GM12891 (cell line): Measurements from ENCODE around the gene AK9.

Experiments
- POLR2A ChIP-seq: IDR thresholded peaks from 2 replicates; pipeline ENCODE4 v1.6.1; 2011; ENCODE audit warnings: low read depth, low read length, control low read depth
- SPI1 ChIP-seq: IDR thresholded peaks from 2 replicates; pipeline ENCODE4 v1.6.1; 2011; ENCODE audit warnings: low read depth, low read length, control low read depth

DNA sequence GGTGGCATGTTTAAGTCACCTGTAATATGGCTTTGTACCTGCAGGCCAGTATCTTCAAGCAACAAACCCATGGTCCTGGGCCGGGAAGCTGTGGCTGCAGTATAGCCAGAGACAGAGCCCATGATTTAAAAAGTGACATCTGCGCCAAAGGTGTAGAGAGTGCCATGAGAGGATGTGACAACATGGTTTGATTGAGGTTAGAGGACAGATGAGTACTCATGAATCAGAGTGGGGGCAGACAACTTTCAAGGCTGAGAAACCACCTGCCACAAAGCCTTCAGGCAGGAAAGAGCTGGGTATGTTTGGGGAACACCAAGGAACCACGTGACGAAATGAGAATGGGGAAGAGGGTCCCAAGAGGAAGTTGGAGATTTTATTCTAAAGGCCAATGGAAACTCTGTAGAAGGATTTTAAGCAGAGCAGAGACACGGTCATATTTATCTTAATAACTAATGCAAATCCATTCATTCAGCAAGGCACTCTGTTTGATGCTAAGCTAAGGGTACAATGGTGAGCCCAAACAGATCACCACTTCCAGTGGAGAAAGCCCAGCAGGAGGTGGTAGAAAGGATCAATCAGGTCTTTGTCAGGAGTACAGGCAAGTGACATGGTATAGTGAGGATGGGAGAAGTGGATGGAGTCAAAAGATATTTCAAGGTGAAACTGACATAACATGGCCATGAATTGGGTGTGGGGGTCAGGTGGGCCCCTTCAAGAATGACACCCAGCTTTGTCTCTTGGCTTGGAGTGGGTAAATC is 232.0 kb downstream of the AK9 start:
- no peak for TF ChIP-seq POLR2A
- peak; percentile 53; the same call in 1 of the 2 replicates for TF ChIP-seq SPI1
